WI38 (cell line): Measurements from ENCODE around the gene STXBP6.
"Not testable (repeated sequence)": the region's sequence is repeated elsewhere in the genome, so short reads cannot be mapped to it uniquely, and the experiment has no call there.

ENCODE experiments used
- H3K4me3 ChIP-seq: 2 replicates; pipeline ENCODE4 v1.5.1; 2011; ENCODE audit warnings: low read depth, mild to moderate bottlenecking, control low read depth, low read length
- CTCF ChIP-seq: IDR thresholded peaks from 2 replicates; pipeline ENCODE4 v1.5.1; 2012; ENCODE audit warnings: low read depth, mild to moderate bottlenecking, control low read depth, low read length

Gene STXBP6

DNA sequence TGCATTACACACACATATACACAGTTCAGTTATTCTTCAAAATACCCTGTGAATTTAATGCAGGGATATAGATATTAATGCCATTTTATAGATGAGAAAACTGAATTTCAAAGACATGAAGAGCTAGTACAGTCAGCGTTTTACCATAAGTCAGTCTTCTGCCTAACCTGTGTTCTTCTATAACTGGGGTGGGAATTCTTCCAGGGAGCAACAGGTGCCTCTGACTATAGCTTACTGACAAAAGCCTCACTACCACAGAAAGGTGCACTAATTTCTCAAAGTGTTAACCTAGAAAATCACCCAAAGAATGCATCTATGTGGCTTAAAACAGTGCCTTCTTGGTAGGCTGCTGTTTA lies 84.4 kb downstream of the STXBP6 start:
- H3K4me3 ChIP-seq: no peak overlapping the region; the same call in 1 of the 2 replicates
- no peak for TF ChIP-seq CTCF

- TF ChIP-seq CTCF: no peak
- H3K4me3 ChIP-seq: no peak overlapping the region
These were observed 85.4 kb downstream of the STXBP6 start for GRCh38 chr14:24964591-24964990.

GRCh38 chr14:24964048-24964447 lies 85.9 kb downstream of the STXBP6 start:
- no peak for TF ChIP-seq CTCF
- H3K4me3 ChIP-seq: no peak overlapping the region

DNA sequence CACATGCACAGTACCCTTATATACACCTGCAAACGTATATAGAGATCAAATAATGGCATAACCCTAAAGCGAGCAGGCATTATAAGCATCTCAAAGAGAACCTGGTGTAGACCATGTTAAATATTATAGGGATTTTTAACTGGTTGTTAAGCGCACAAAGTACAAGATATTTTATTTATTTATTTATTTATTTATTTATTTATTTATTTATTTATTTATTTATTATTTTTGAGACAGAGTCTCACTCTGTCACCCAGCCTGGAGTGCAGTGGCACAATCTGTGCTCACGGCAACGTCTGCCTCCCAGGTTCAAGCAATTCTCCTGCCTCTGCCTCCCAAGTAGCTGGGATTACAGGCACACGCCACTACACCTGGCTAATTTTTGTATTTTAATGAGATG lies 87.8 kb downstream of the STXBP6 start:
- not testable (repeated sequence) for H3K4me3 ChIP-seq

DNA sequence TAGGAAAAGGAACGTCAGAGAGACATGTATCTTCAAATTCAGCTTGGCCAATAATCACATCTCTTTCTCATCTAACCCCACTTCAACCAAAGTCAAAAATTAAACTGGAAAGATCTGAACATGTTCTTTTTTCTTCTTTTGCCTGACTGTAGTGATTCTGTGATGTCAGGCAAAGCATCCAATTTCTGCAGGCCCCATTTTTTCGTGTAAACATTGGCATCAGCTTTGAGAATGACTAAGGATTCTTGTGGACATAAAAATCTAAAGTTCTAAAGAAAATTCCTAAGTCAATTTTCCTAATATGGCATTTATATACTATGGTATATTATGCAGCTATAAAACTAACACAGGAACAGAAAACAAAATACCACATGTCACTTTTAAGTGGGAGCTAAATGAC lies 89.1 kb downstream of the STXBP6 start:
- no peak overlapping the region for H3K4me3 ChIP-seq
- no peak for TF ChIP-seq CTCF

DNA sequence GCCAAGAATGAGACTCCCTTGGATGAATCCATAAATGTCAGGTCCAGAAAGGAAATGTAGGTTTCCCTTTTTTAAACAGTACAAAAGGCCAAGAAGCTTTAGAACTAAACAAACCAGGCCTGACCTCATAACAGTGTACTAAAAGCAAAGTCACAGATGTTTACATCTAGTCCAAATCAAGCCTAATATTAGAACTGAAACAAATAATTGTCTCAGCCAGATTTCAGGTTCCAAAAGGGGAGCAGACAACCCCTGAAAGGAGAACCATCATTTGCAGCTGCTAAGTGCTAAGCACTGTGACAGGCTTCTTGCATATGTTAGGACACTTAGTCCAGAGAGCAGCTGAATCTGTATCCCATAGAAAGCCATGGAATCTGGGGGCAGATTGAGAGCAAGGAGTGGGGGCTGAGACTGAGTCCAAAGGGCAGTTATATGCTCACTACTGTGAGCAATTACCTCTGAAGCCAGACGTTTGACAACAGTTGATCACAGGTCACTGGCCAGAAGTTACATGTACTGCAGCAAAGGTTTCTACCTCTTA lies 90.1 kb downstream of the STXBP6 start:
- TF ChIP-seq CTCF: no peak
- no peak overlapping the region for H3K4me3 ChIP-seq

DNA sequence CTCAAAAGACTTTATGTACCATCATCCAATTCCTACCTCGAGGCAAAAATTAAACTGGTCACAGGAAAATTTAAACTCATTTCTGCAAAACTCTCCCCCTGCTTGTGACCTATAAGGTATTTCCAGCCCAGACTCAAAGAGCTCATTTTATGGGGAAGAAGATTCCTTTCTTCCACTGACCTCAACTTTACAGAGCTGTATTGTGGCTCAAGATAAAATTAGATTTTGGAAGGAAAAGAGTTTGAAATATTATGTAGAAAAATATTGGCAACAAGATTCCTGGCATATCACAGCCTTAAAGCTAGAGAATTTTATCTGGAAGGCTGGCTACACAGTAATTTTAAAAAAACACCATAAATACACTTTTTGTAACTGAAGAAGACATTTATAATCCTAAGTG lies 91.7 kb downstream of the STXBP6 start:
- no peak overlapping the region for H3K4me3 ChIP-seq
- TF ChIP-seq CTCF: no peak

- TF ChIP-seq CTCF: no peak
These were observed 92.1 kb downstream of the STXBP6 start for GRCh38 chr14:24957814-24958213.

More at GRCh38 chr14:24957814-24958213, 92.1 kb downstream of the STXBP6 start:
- H3K4me3 ChIP-seq: no peak overlapping the region
